Left ventricle myocardium inferior (tissue), 1 donor: ENCODE data around the gene C1GALT1. TPM values are rescaled to one million over a fixed set of nuclear protein-coding genes. Genes with fewer than 3 reads are reported as not detected.

Experiments used
- DNase-seq: peaks from one replicate; pipeline ENCODE4 v3.0.0-alpha.2; 2020
- H3K27ac ChIP-seq: fragments of 200-600 bp; replicated peaks from 2 replicates; pipeline ENCODE4 v1.8.0; 2021
- H3K27me3 ChIP-seq: fragments of 200-600 bp; 2 replicates; pipeline ENCODE4 v1.8.0; 2021; ENCODE audit warnings: low read depth
- H3K36me3 ChIP-seq: fragments of 200-600 bp; 2 replicates; pipeline ENCODE4 v1.8.0; 2021
- H3K4me1 ChIP-seq: fragments of 200-600 bp; 2 replicates; pipeline ENCODE4 v1.8.0; 2021
- H3K4me3 ChIP-seq: fragments of 200-600 bp; 2 replicates; pipeline ENCODE4 v1.8.0; 2021; ENCODE audit warnings: mild to moderate bottlenecking, moderate library complexity
- H3K9me3 ChIP-seq: fragments of 200-600 bp; replicated peaks from 2 replicates; pipeline ENCODE4 v1.8.0; 2021
- CTCF ChIP-seq: fragments of 200-600 bp; IDR thresholded peaks from 2 replicates; pipeline ENCODE4 v1.8.0; 2021; ENCODE audit warnings: antibody characterized with exemption, mild to moderate bottlenecking, borderline replicate concordance
- intact Hi-C: fragments of 100-400 bp; cut with micrococcal nuclease; formaldehyde crosslinking; loops from one replicate; pipeline ENCODE4 v1.11.0; 2022
- total RNA-seq: library from RNA; stranded (reverse); fragmentation: NEBNext Ultra II Directional; extraction: Animal tissue kit (Norgen Biotek cat#: 25700); gene quantifications from one replicate; pipeline ENCODE4 v1.2.1, GENCODE V29; 2021
- donor health status: DM: no; HTN: yes; CAD: no; lungs with severe emphysema.

The C1GALT1 gene
- total RNA-seq, 1 donor from 2014 or later, result 19.4 TPM

GRCh38 chr7:7294911-7295310, 112.6 kb downstream of the C1GALT1 start:
- intact Hi-C loops, result no loop called here
- no peak for DNase-seq

More at GRCh38 chr7:7294911-7295310, 112.6 kb downstream of the C1GALT1 start:
- no peaks in the 10 kb centered on the region for H3K27me3 ChIP-seq
- H3K36me3 ChIP-seq, result no peaks in the 10 kb centered on the region
- no peak for TF ChIP-seq CTCF
- H3K4me3 ChIP-seq, result no peak overlapping the region
- no peaks in the 10 kb centered on the region for H3K4me1 ChIP-seq
- H3K27ac ChIP-seq, result no peak overlapping the region
- H3K9me3 ChIP-seq, result peaks cover 11% of the 10 kb centered on the region
